Measurements from ENCODE around the gene TMEM260. TPM values are rescaled to one million over a fixed set of nuclear protein-coding genes. Genes with fewer than 3 reads are reported as not detected.
A peak's percentile ranks its signal among the peaks of the same experiment; 100 is the strongest.
"Not testable (repeated sequence)": the region's sequence is repeated elsewhere in the genome, so short reads cannot be mapped to it uniquely, and the experiment has no call there.

TMEM260 gene
- total and polyA plus RNA-seq, 4 experiments from 2014 or later = 10.8 to 37.0 (median 24.2) TPM

- Histone ChIP-seq H3K27ac (ENCODE audit: low read depth, low read length) (no peak overlapping the region), H3K9me3 (ENCODE audit: control insufficient read depth in 1 of 2, low read length in 2 of 2) (no peaks in the 10 kb centered on the region), H3K36me3 (ENCODE audit: insufficient read depth, low read length) (peaks cover 4% of the 10 kb centered on the region), H3K4me1 (ENCODE audit: insufficient read depth, low read length) (no peaks in the 10 kb centered on the region), H3K4me3 (ENCODE audit: low read length in 2 of 2) (no peak overlapping the region), H3K27me3 (ENCODE audit: insufficient read depth, low read length) (no peaks in the 10 kb centered on the region)
- Mint-ChIP-seq H3K27ac (no peak overlapping the region), H3K4me1 (peaks cover 0 to 12% (median 2%) of the 10 kb centered on the region in 4 donors), H3K27me3 (no peaks in the 10 kb centered on the region), H3K36me3 (peaks cover 30 to 47% of the 10 kb centered on the region in 2 donors), H3K4me3 (no peak overlapping the region), H3K9me3 (no peaks in the 10 kb centered on the region)
- POLR2A ChIA-PET (ENCODE audit: partially characterized antibody) = no interaction called here
- CTCF ChIA-PET (ENCODE audit: partially characterized antibody) = no interaction called here
- intact Hi-C loops (cut with micrococcal nuclease) = no loop called here
- DNase-seq = no peak
These were observed 14.8 kb downstream of the TMEM260 start for GRCh38 chr14:56594428-56594827.

- DNase-seq = no peak
- no peaks in the 10 kb centered on the region for H3K9me3 ChIP-seq (ENCODE audit: control insufficient read depth in 1 of 2, low read length in 2 of 2)
- Mint-ChIP-seq H3K9me3 (no peaks in the 10 kb centered on the region), H3K36me3 (peaks cover 36 to 37% of the 10 kb centered on the region in 2 donors), H3K4me1 (peaks cover 0 to 12% (median 2%) of the 10 kb centered on the region in 4 donors), H3K4me3 (no peak overlapping the region), H3K27me3 (no peaks in the 10 kb centered on the region), H3K27ac (no peak overlapping the region)
- H3K4me3 ChIP-seq (ENCODE audit: low read length in 2 of 2) = no peak overlapping the region
- H3K36me3 ChIP-seq (ENCODE audit: insufficient read depth, low read length) = peaks cover 4% of the 10 kb centered on the region
- H3K27ac ChIP-seq (ENCODE audit: low read depth, low read length) = no peak overlapping the region
- intact Hi-C loops (cut with micrococcal nuclease) = no loop called here
- no peaks in the 10 kb centered on the region for H3K4me1 ChIP-seq (ENCODE audit: insufficient read depth, low read length)
- ChIA-PET CTCF (ENCODE audit: partially characterized antibody) (interaction anchor here (1.0 kb wide), 1 partner anchor 15 kb away, joined by 3 read pairs; no protein-coding TSS in a partner anchor), POLR2A (ENCODE audit: partially characterized antibody) (no interaction called here)
- no peaks in the 10 kb centered on the region for H3K27me3 ChIP-seq (ENCODE audit: insufficient read depth, low read length)
These were observed 18.9 kb downstream of the TMEM260 start for GRCh38 chr14:56598519-56598918.

- Mint-ChIP-seq H3K27ac (peak overlapping the region in 1 of 7 donors; percentile 37), H3K27me3 (no peaks in the 10 kb centered on the region), H3K4me1 (peaks cover 0 to 11% (median 4%) of the 10 kb centered on the region in 4 donors), H3K4me3 (no peak overlapping the region), H3K9me3 (no peaks in the 10 kb centered on the region), H3K36me3 (peaks cover 37% of the 10 kb centered on the region in 2 donors)
- H3K4me1 ChIP-seq (ENCODE audit: insufficient read depth, low read length) = no peaks in the 10 kb centered on the region
- CTCF ChIA-PET (ENCODE audit: partially characterized antibody) = no interaction called here
- DNase-seq = no peak
- H3K36me3 ChIP-seq (ENCODE audit: insufficient read depth, low read length) = peaks cover 10% of the 10 kb centered on the region
- intact Hi-C loops (cut with micrococcal nuclease) = no loop called here
- H3K27me3 ChIP-seq (ENCODE audit: insufficient read depth, low read length) = no peaks in the 10 kb centered on the region
- no peak overlapping the region for H3K4me3 ChIP-seq (ENCODE audit: low read length in 2 of 2)
- POLR2A ChIA-PET (ENCODE audit: partially characterized antibody) = interaction anchor here (1.1 kb wide), 1 partner anchor 24 kb away, joined by 3 read pairs; the partner anchor contains the start of gene TMEM260
- no peaks in the 10 kb centered on the region for H3K9me3 ChIP-seq (ENCODE audit: control insufficient read depth in 1 of 2, low read length in 2 of 2)
- H3K27ac ChIP-seq (ENCODE audit: low read depth, low read length) = no peak overlapping the region
These were observed 24.1 kb downstream of the TMEM260 start for GRCh38 chr14:56603648-56604047.

- Mint-ChIP-seq H3K4me1 (peaks cover 0 to 5% (median 2%) of the 10 kb centered on the region in 4 donors), H3K4me3 (no peak overlapping the region), H3K27me3 (no peaks in the 10 kb centered on the region), H3K36me3 (peaks cover 43 to 51% of the 10 kb centered on the region in 2 donors), H3K9me3 (peaks cover 0 to 2% (median 0%) of the 10 kb centered on the region in 8 donors), H3K27ac (peak overlapping the region in 1 of 7 donors; percentile 4)
- ChIA-PET CTCF (ENCODE audit: partially characterized antibody) (interaction anchor here (0.7 kb wide), 1 partner anchor 14 kb away, joined by 3 read pairs; no protein-coding TSS in a partner anchor), POLR2A (ENCODE audit: partially characterized antibody) (no interaction called here)
- H3K9me3 ChIP-seq (ENCODE audit: control insufficient read depth in 1 of 2, low read length in 2 of 2) = no peaks in the 10 kb centered on the region
- H3K4me3 ChIP-seq (ENCODE audit: low read length in 2 of 2) = no peak overlapping the region
- intact Hi-C loops (cut with micrococcal nuclease) = no loop called here
- no peaks in the 10 kb centered on the region for H3K27me3 ChIP-seq (ENCODE audit: insufficient read depth, low read length)
- peaks cover 14% of the 10 kb centered on the region for H3K36me3 ChIP-seq (ENCODE audit: insufficient read depth, low read length)
- H3K4me1 ChIP-seq (ENCODE audit: insufficient read depth, low read length) = no peaks in the 10 kb centered on the region
- H3K27ac ChIP-seq (ENCODE audit: low read depth, low read length) = no peak overlapping the region
- DNase-seq = no peak
These were observed 29.1 kb downstream of the TMEM260 start for GRCh38 chr14:56608689-56609088.

GRCh38 chr14:56611663-56612062, 32.1 kb downstream of the TMEM260 start:
- H3K27ac ChIP-seq (ENCODE audit: low read depth, low read length); POLR2A ChIA-PET (ENCODE audit: partially characterized antibody); intact Hi-C loops (cut with micrococcal nuclease); H3K4me1 Mint-ChIP-seq; DNase-seq; H3K27me3 Mint-ChIP-seq; H3K4me1 ChIP-seq (ENCODE audit: insufficient read depth, low read length); H3K9me3 ChIP-seq (ENCODE audit: control insufficient read depth in 1 of 2, low read length in 2 of 2); H3K27ac Mint-ChIP-seq; H3K4me3 Mint-ChIP-seq; H3K4me3 ChIP-seq (ENCODE audit: low read length in 2 of 2); H3K27me3 ChIP-seq (ENCODE audit: insufficient read depth, low read length); H3K9me3 Mint-ChIP-seq; CTCF ChIA-PET (ENCODE audit: partially characterized antibody): not testable (repeated sequence)
- peaks cover 53 to 56% of the 10 kb centered on the region in 2 donors for H3K36me3 Mint-ChIP-seq
- peaks cover 14% of the 10 kb centered on the region for H3K36me3 ChIP-seq (ENCODE audit: insufficient read depth, low read length)

- intact Hi-C loops (cut with micrococcal nuclease) = no loop called here
- CTCF ChIA-PET (ENCODE audit: partially characterized antibody) = no interaction called here
- H3K36me3 Mint-ChIP-seq = peaks cover 60 to 62% of the 10 kb centered on the region in 2 donors
- Histone ChIP-seq H3K4me3 (ENCODE audit: low read length in 2 of 2) (no peak overlapping the region), H3K4me1 (ENCODE audit: insufficient read depth, low read length) (no peaks in the 10 kb centered on the region), H3K9me3 (ENCODE audit: control insufficient read depth in 1 of 2, low read length in 2 of 2) (no peaks in the 10 kb centered on the region), H3K27me3 (ENCODE audit: insufficient read depth, low read length) (no peaks in the 10 kb centered on the region), H3K27ac (ENCODE audit: low read depth, low read length) (no peak overlapping the region), H3K36me3 (ENCODE audit: insufficient read depth, low read length) (peaks cover 24% of the 10 kb centered on the region)
- peaks cover 0 to 1% (median 0%) of the 10 kb centered on the region in 4 donors for H3K4me1 Mint-ChIP-seq
- POLR2A ChIA-PET (ENCODE audit: partially characterized antibody) = no interaction called here
- H3K9me3 Mint-ChIP-seq = no peaks in the 10 kb centered on the region
- H3K4me3 Mint-ChIP-seq = no peak overlapping the region
- H3K27me3 Mint-ChIP-seq = no peaks in the 10 kb centered on the region
- H3K27ac Mint-ChIP-seq = no peak overlapping the region
- no peak for DNase-seq
These were observed 37.5 kb downstream of the TMEM260 start for GRCh38 chr14:56617084-56617483.

GRCh38 chr14:56630707-56631106, 51.1 kb downstream of the TMEM260 start:
- no peak for DNase-seq
- H3K4me3 ChIP-seq (ENCODE audit: low read length in 2 of 2) = no peak overlapping the region
- intact Hi-C loops (cut with micrococcal nuclease) = no loop called here
- no peak overlapping the region for H3K27ac ChIP-seq (ENCODE audit: low read depth, low read length)
- Mint-ChIP-seq H3K9me3 (peaks cover 0 to 35% (median 19%) of the 10 kb centered on the region in 8 donors), H3K4me3 (peak overlapping the region in 1 of 8 donors; percentile 11), H3K27me3 (no peaks in the 10 kb centered on the region), H3K36me3 (peaks cover 75 to 85% of the 10 kb centered on the region in 2 donors), H3K4me1 (no peaks in the 10 kb centered on the region), H3K27ac (no peak overlapping the region)
- ChIA-PET CTCF (ENCODE audit: partially characterized antibody) (no interaction called here), POLR2A (ENCODE audit: partially characterized antibody) (no interaction called here)
- H3K27me3 ChIP-seq (ENCODE audit: insufficient read depth, low read length) = no peaks in the 10 kb centered on the region
- H3K9me3 ChIP-seq (ENCODE audit: control insufficient read depth in 1 of 2, low read length in 2 of 2) = peaks cover 0 to 8% of the 10 kb centered on the region in 2 donors
- no peaks in the 10 kb centered on the region for H3K4me1 ChIP-seq (ENCODE audit: insufficient read depth, low read length)
- peaks cover 30% of the 10 kb centered on the region for H3K36me3 ChIP-seq (ENCODE audit: insufficient read depth, low read length)

Data from CD4-positive, alpha-beta memory T cell (primary cell).